ENCODE measurements around the gene SNRNP35. TPM values are rescaled to one million over a fixed set of nuclear protein-coding genes. Genes with fewer than 3 reads are reported as not detected.
A peak's percentile ranks its signal among the peaks of the same experiment; 100 is the strongest.

Gene SNRNP35
- total and polyA plus RNA-seq, 9 of the 15 experiments (the other 6 are each of a cell fraction or from before 2014, with no cell fraction given): 17.7 to 41.0 (median 25.5) TPM

- no peaks in the 10 kb centered on the region for H4K20me1 ChIP-seq (replicated peaks; ENCODE audit: control insufficient read depth, insufficient read depth, low read length)
- ChIA-PET POLR2A (no interaction called here), CTCF (ENCODE audit: low intra/inter-chr PET ratio) (no interaction called here)
- in situ Hi-C loops (cut with MboI): no loop called here
- peaks cover 0 to 8% of the 10 kb centered on the region in 2 experiments; a peak in 2 of 5 replicates for H3K4me1 ChIP-seq (replicated peaks in 1 of 2; ENCODE audit: control insufficient read depth in 2 of 2, insufficient read depth in 2 of 2, low read length in 2 of 2)
- H3K4me2 ChIP-seq (ENCODE audit: insufficient read depth, low read length): no peak overlapping the region
- 90% methylated on average over 6 of the region's 6 CpGs for WGBS (ENCODE audit: insufficient coverage, low coverage, missing lambda C conversion rate)
- ATAC-seq (no peak), FAIRE-seq (no peak), DNase-seq (ENCODE audit: extremely low read depth in 1 of 4, low spot score in 3 of 4) (no peak)
- H3K9ac ChIP-seq (ENCODE audit: insufficient read depth in 1 of 2, low read depth in 2 of 2, low read length in 2 of 2): no peak overlapping the region
- TF ChIP-seq ZNF75A (CRISPR knock-in tag; IDR thresholded peaks at IDR 0.05) (no peak), BRD9 (IDR thresholded peaks at IDR 0.05; ENCODE audit: low read depth, partially characterized antibody) (no peak), ZNF507 (tag; conservative IDR thresholded peaks at IDR 0.05) (no peak), POLR2AphosphoS5 (IDR thresholded peaks at IDR 0.05; ENCODE audit: control insufficient read depth, insufficient read depth, low read depth, low read length) (no peak), ZNF146 (CRISPR knock-in tag; IDR thresholded peaks at IDR 0.05; ENCODE audit: unreplicated experiment) (peak; percentile 47)
- H3K27me3 ChIP-seq (ENCODE audit: control insufficient read depth in 2 of 2, insufficient read depth in 2 of 2, low read length in 2 of 2): no peaks in the 10 kb centered on the region
- no TSS peak for BruUV-seq (replicated peaks)
- H3K4me3 ChIP-seq: no peak overlapping the region
- H3K9me3 ChIP-seq (replicated peaks; ENCODE audit: control insufficient read depth, insufficient read depth, low read depth, low read length): no peaks in the 10 kb centered on the region
- H3K79me2 ChIP-seq (ENCODE audit: control insufficient read depth, insufficient read depth, low read length): no peaks in the 10 kb centered on the region
- no peak overlapping the region for H2AFZ ChIP-seq (ENCODE audit: low read depth, low read length)
- H3K36me3 ChIP-seq (ENCODE audit: control insufficient read depth, insufficient read depth, low read length): peaks cover 16% of the 10 kb centered on the region; the same call in 2 of the 3 replicates
- intact Hi-C loops (cut with micrococcal nuclease): no loop called here
- H3K9me1 ChIP-seq (ENCODE audit: control insufficient read depth, insufficient read depth, low read length): no peaks in the 10 kb centered on the region
- H3K27ac ChIP-seq (ENCODE audit: extremely low read depth, low read depth, low read length): no peak overlapping the region
These were observed 29.5 kb downstream of the SNRNP35 start for GRCh38 chr12:123487428-123487827.

DNA sequence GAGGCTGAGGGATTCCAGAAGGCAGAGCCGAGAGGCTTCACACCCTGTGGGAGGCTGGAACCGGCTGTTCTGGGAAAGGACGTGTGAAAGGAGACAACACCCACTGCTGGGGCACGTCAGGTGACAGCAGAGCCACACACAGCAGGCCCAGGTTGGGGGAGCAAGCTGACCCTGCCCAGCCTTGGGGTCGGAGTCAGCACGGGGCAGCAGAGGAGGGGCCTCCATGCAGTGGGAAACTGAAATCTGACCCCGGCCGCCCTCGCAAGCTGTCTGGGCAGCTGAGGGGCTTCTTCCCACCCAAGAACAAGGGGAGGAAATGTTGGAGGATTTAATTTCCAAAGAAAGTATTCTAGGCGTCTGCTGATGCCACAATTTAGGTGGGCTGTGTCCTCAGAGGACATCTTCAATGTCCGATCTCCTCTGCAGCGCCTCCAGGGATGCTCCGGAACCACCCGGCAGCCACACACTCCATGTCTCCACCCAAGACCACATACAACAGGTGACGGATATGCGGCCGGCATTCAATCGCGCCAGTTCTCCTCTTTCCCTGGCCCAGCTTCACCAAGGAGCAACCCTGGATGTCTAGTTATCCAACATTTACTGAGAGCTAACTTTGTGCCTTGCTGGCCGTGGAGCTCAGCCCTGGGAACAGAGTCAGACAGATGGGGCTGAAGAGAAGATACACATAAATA lies 30.7 kb downstream of the SNRNP35 start:
- intact Hi-C loops (cut with micrococcal nuclease): no loop called here
- POLR2A ChIA-PET: interaction anchor here (0.7 to 1.2 kb wide), 2 partner anchors 20 to 1484 kb away, joined by 3 to 4 read pairs; no protein-coding TSS in a partner anchor
- 76% methylated on average over 20 of the region's 20 CpGs for WGBS (ENCODE audit: insufficient coverage, low coverage, missing lambda C conversion rate)

More for the DNA sequence above, 30.7 kb downstream of the SNRNP35 start:
- CTCF ChIA-PET (ENCODE audit: low intra/inter-chr PET ratio): no interaction called here
- no peaks in the 10 kb centered on the region for H3K27me3 ChIP-seq (ENCODE audit: control insufficient read depth in 2 of 2, insufficient read depth in 2 of 2, low read length in 2 of 2)
- H3K36me3 ChIP-seq (ENCODE audit: control insufficient read depth, insufficient read depth, low read length): peaks cover 13% of the 10 kb centered on the region; the same call in 1 of the 3 replicates
- H3K4me1 ChIP-seq (replicated peaks in 1 of 2; ENCODE audit: control insufficient read depth in 2 of 2, insufficient read depth in 2 of 2, low read length in 2 of 2): peaks cover 0 to 8% of the 10 kb centered on the region in 2 experiments; a peak in 2 of 5 replicates
- no TSS peak for BruUV-seq (replicated peaks)
- no peak overlapping the region for H3K4me2 ChIP-seq (ENCODE audit: insufficient read depth, low read length)
- peak overlapping the region in 1 of 2 experiments; percentile 79; a peak in 2 of 4 replicates for H3K9ac ChIP-seq (ENCODE audit: insufficient read depth in 1 of 2, low read depth in 2 of 2, low read length in 2 of 2)
- no peaks in the 10 kb centered on the region for H4K20me1 ChIP-seq (replicated peaks; ENCODE audit: control insufficient read depth, insufficient read depth, low read length)
- no peak for FAIRE-seq
- in situ Hi-C loops (cut with MboI): no loop called here
- ATAC-seq: no peak
- H3K27ac ChIP-seq (ENCODE audit: extremely low read depth, low read depth, low read length): no peak overlapping the region
- H3K9me3 ChIP-seq (replicated peaks; ENCODE audit: control insufficient read depth, insufficient read depth, low read depth, low read length): no peaks in the 10 kb centered on the region
- H2AFZ ChIP-seq (ENCODE audit: low read depth, low read length): no peak overlapping the region
- no peaks in the 10 kb centered on the region for H3K79me2 ChIP-seq (ENCODE audit: control insufficient read depth, insufficient read depth, low read length)
- TF ChIP-seq SMAD3 (CRISPR knock-in tag; conservative IDR thresholded peaks at IDR 0.05) (no peak), CCNT2 (IDR thresholded peaks at IDR 0.05; ENCODE audit: borderline replicate concordance, extremely low read depth, insufficient read length, low read depth, low read length) (no peak), GATA2 (CRISPR knock-in tag; IDR thresholded peaks at IDR 0.05) (no peak), ZFP1 (CRISPR knock-in tag; IDR thresholded peaks at IDR 0.05) (no peak)
- DNase-seq (ENCODE audit: extremely low read depth in 1 of 4, low spot score in 3 of 4): no peak
- no peak overlapping the region for H3K4me3 ChIP-seq
- H3K9me1 ChIP-seq (ENCODE audit: control insufficient read depth, insufficient read depth, low read length): no peaks in the 10 kb centered on the region

Data from K562 (cell line).